H1 (cell line): ENCODE measurements around the gene MSI2. TPM values are rescaled to one million over a fixed set of nuclear protein-coding genes. Genes with fewer than 3 reads are reported as not detected.

Source experiments
- CTCF ChIA-PET: fragments of 300-600 bp; sonication (Branson Sonifier 250); formaldehyde crosslinking; loops from one replicate; lab custom pipeline; 2021; ENCODE audit not compliant: partially characterized antibody; lab: Charles Lee
- POLR2A ChIA-PET: fragments of 300-600 bp; sonication (Branson Sonifier 250); formaldehyde crosslinking; loops from one replicate; lab custom pipeline; 2021; ENCODE audit warnings: inconsistent platforms; ENCODE audit not compliant: partially characterized antibody; lab: Charles Lee
- DNase-seq, 2 experiments: peaks; one replicate each; pipeline versions ENCODE4 v3.0.0 to v3.0.0-alpha.2; 2010 to 2022; ENCODE audit warnings: low spot score in 2 of 2, low read depth in 1 of 2, mixed read lengths in 1 of 2
- FAIRE-seq: peaks from 2 replicates; lab custom pipeline; 2011; peaks lifted over from hg19 to GRCh38; lab: Jason Lieb, UNC
- H2AFZ ChIP-seq: 2 replicates; pipeline ENCODE4 v1.8.1; 2012; ENCODE audit warnings: low read length, inconsistent platforms
- H2AK5ac ChIP-seq: 2 replicates; pipeline ENCODE4 v1.6.1; 2013; ENCODE audit warnings: low read depth, low read length
- H2BK120ac ChIP-seq: replicated peaks from 2 replicates; pipeline ENCODE3; 2013; ENCODE audit warnings: low read depth, low read length, inconsistent platforms
- H2BK12ac ChIP-seq: 2 replicates; pipeline ENCODE4 v1.6.1; 2013; ENCODE audit warnings: low read depth, low read length
- H2BK15ac ChIP-seq: 2 replicates; pipeline ENCODE4 v1.6.1; 2013; ENCODE audit warnings: low read length
- H2BK20ac ChIP-seq: 2 replicates; pipeline ENCODE4 v1.6.1; 2013; ENCODE audit warnings: low read length
- H2BK5ac ChIP-seq: 2 replicates; pipeline ENCODE4 v1.6.1; 2013; ENCODE audit warnings: low read depth, low read length
- H3K14ac ChIP-seq: 2 replicates; pipeline ENCODE4 v1.6.1; 2013; ENCODE audit warnings: inconsistent platforms; ENCODE audit not compliant: insufficient read length
- H3K18ac ChIP-seq: 2 replicates; pipeline ENCODE4 v1.6.1; 2013; ENCODE audit warnings: low read length; ENCODE audit errors: extremely low read depth
- H3K23ac ChIP-seq: 2 replicates; pipeline ENCODE4 v1.6.1; 2013; ENCODE audit warnings: inconsistent platforms; ENCODE audit not compliant: insufficient read length
- H3K23me2 ChIP-seq: 2 replicates; pipeline ENCODE4 v1.6.1; 2013; ENCODE audit warnings: low read depth, low read length
- H3K27ac ChIP-seq: 2 replicates; pipeline ENCODE4 v1.6.1; 2011; ENCODE audit warnings: low read depth, low read length, inconsistent platforms
- H3K27me3 ChIP-seq, 4 experiments: replicated peaks in 1 of 4; 1 replicate in 1 of 4; 2 replicates in 3 of 4; pipeline versions ENCODE4 v1.6.1 to v1.8.1; 2011 to 2013; ENCODE audit warnings: low read length in 3 of 4, mild to moderate bottlenecking in 3 of 4, inconsistent platforms in 2 of 4, mixed read lengths in 2 of 4, moderate library complexity in 1 of 4; ENCODE audit not compliant: control insufficient read depth in 3 of 4, insufficient read depth in 3 of 4; ENCODE audit errors: extremely low read depth in 1 of 4
- H3K36me3 ChIP-seq, 4 experiments: 2 replicates each; pipeline versions ENCODE4 v1.6.1 to v1.8.1; 2011 to 2013; ENCODE audit warnings: mild to moderate bottlenecking in 4 of 4, low read length in 3 of 4, moderate library complexity in 2 of 4, control low read depth in 1 of 4, inconsistent platforms in 1 of 4; ENCODE audit not compliant: insufficient read depth in 4 of 4, control insufficient read depth in 2 of 4
- H3K4ac ChIP-seq: replicated peaks from 2 replicates; pipeline ENCODE3; 2013; ENCODE audit warnings: low read length, low read depth, mixed read lengths, inconsistent platforms; ENCODE audit not compliant: insufficient read length
- H3K4me1 ChIP-seq, 4 experiments: replicated peaks in 1 of 4; 1 replicate in 1 of 4; 2 replicates in 3 of 4; pipeline versions ENCODE4 v1.6.1 to v1.8.1; 2011 to 2013; ENCODE audit warnings: low read length in 3 of 4, inconsistent platforms in 2 of 4, mixed read lengths in 1 of 4; ENCODE audit not compliant: insufficient read depth in 4 of 4, control insufficient read depth in 3 of 4
- H3K4me2 ChIP-seq, 2 experiments: 2 replicates each; pipeline versions ENCODE4 v1.6.1 to v1.8.1; 2011 to 2013; ENCODE audit warnings: low read depth in 2 of 2, low read length in 2 of 2, control low read depth in 1 of 2, inconsistent platforms in 1 of 2, mild to moderate bottlenecking in 1 of 2; ENCODE audit not compliant: insufficient read depth in 1 of 2
- H3K4me3 ChIP-seq, 4 experiments: fragments of 200-600, 300-600 bp in 1 of 4; sonication (generic), shearing (Covaris generic), sonication (Bioruptor Twin) in 1 of 4; 2 replicates each; pipeline versions ENCODE4 v1.5.1 to v1.8.1; 2011 to 2016; ENCODE audit warnings: low read length in 4 of 4, low read depth in 3 of 4, control low read depth in 2 of 4, inconsistent platforms in 2 of 4, mild to moderate bottlenecking in 2 of 4, mixed read lengths in 1 of 4, moderate library complexity in 1 of 4; ENCODE audit not compliant: insufficient read depth in 2 of 4; ENCODE audit errors: extremely low read depth in 1 of 4
- H3K56ac ChIP-seq: replicated peaks from 2 replicates; pipeline ENCODE3; 2013; ENCODE audit warnings: low read depth, mild to moderate bottlenecking, mixed read lengths, low read length, inconsistent platforms; ENCODE audit not compliant: insufficient read length
- H3K79me1 ChIP-seq: 2 replicates; pipeline ENCODE4 v1.6.1; 2013; ENCODE audit warnings: low read depth, low read length, control low read depth
- H3K79me2 ChIP-seq, 2 experiments: 2 replicates each; pipeline versions ENCODE4 v1.6.1 to v1.8.1; 2012 to 2013; ENCODE audit warnings: low read length in 2 of 2, mild to moderate bottlenecking in 2 of 2, inconsistent platforms in 1 of 2; ENCODE audit not compliant: insufficient read depth in 2 of 2, control insufficient read depth in 1 of 2
- H3K9ac ChIP-seq, 4 experiments: replicated peaks in 1 of 4; 1 replicate in 1 of 4; 2 replicates in 3 of 4; pipeline versions ENCODE4 v1.6.1 to v1.8.1; 2011 to 2013; ENCODE audit warnings: low read depth in 3 of 4, low read length in 3 of 4, control low read depth in 2 of 4, mild to moderate bottlenecking in 2 of 4, moderate library complexity in 2 of 4, inconsistent platforms in 1 of 4; ENCODE audit errors: extremely low read depth in 1 of 4
- H3K9me3 ChIP-seq, 2 experiments: 2 replicates each; pipeline versions ENCODE4 v1.6.1 to v1.8.1; 2012 to 2013; ENCODE audit warnings: mild to moderate bottlenecking in 2 of 2, moderate library complexity in 2 of 2, control low read depth in 1 of 2, inconsistent platforms in 1 of 2, low read depth in 1 of 2, low read length in 1 of 2, mixed read lengths in 1 of 2; ENCODE audit not compliant: insufficient read depth in 2 of 2
- H4K20me1 ChIP-seq, 2 experiments: replicated peaks in 1 of 2; 2 replicates each; pipeline versions ENCODE3 to v1.8.1; 2011 to 2013; ENCODE audit warnings: inconsistent platforms in 2 of 2, low read length in 2 of 2, mild to moderate bottlenecking in 1 of 2; ENCODE audit not compliant: insufficient read depth in 2 of 2, control insufficient read depth in 1 of 2
- H4K5ac ChIP-seq: 2 replicates; pipeline ENCODE4 v1.6.1; 2013; ENCODE audit warnings: low read length, low read depth, mixed read lengths, inconsistent platforms; ENCODE audit not compliant: insufficient read length
- H4K8ac ChIP-seq: 2 replicates; pipeline ENCODE4 v1.8.0; 2013; ENCODE audit warnings: mild to moderate bottlenecking, moderate library complexity, low read length, inconsistent platforms; ENCODE audit not compliant: insufficient read depth; ENCODE audit errors: extremely low read depth
- H4K91ac ChIP-seq: replicated peaks from 2 replicates; pipeline ENCODE3; 2013; ENCODE audit warnings: low read length, mixed read lengths, inconsistent platforms; ENCODE audit not compliant: insufficient read length
- USF2 ChIP-seq: IDR thresholded peaks from 2 replicates; pipeline ENCODE4 v1.6.1; 2011; ENCODE audit warnings: low read length, improper control_type of control experiment
- WGBS, 2 experiments: shearing (Covaris generic) in 1 of 2; methylation state at CpG; one replicate each; pipeline versions ENCODE4 v1.1.6 to v1.1.7; 2013 to 2015; ENCODE audit warnings: low lambda C conversion rate in 2 of 2, mixed read lengths in 2 of 2, inconsistent platforms in 1 of 2, low coverage in 1 of 2, missing lambda C conversion rate in 1 of 2; ENCODE audit not compliant: insufficient replicate concordance in 2 of 2, insufficient coverage in 1 of 2, insufficient read length in 1 of 2; ENCODE audit errors: extremely low coverage in 1 of 2, missing lambda C conversion rate in 1 of 2; 5-methylcytosine and 5-hydroxymethylcytosine counted together
- polyA plus RNA-seq, 7 experiments: library from polyadenylated mRNA; depleted of rRNA in 3 of 7; stranded (reverse) in 5 of 7; unstranded in 2 of 7; fragments of >200 nt in 5 of 7; fragments of 200-250 nt in 2 of 7; gene quantifications; 1 replicate in 5 of 7; 2 replicates in 1 of 7; 4 replicates in 1 of 7; pipeline versions ENCODE4 v1.2.1 to v1.2.3, GENCODE V29; 2011 to 2013; ENCODE audit warnings: missing spikeins in 2 of 7, mixed read lengths in 2 of 7
- total RNA-seq: library from RNA; stranded (reverse); fragmentation: NEBNext Ultra II Directional; extraction: Animal tissue kit (Norgen Biotek cat#: 25700); gene quantifications from 2 replicates; pipeline ENCODE4 v1.2.1, GENCODE V29; 2021

The MSI2 gene
- total and polyA plus RNA-seq, 2 of the 8 experiments (the other 6 are each of a cell fraction or from before 2014, with no cell fraction given): 36.7 to 80.6 TPM

- Histone ChIP-seq H3K4ac (no peak overlapping the region), H3K18ac (no peak overlapping the region; the same call in 1 of the 2 replicates), H4K91ac (no peak overlapping the region), H2AFZ (no peak overlapping the region), H3K23me2 (peaks cover 14% of the 10 kb centered on the region), H3K23ac (no peak overlapping the region), H4K5ac (no peak overlapping the region), H2BK20ac (no peak overlapping the region), H3K79me2 (peaks cover 0 to 61% of the 10 kb centered on the region in 2 experiments; a peak in 2 of 4 replicates), H3K4me3 (peak overlapping the region; percentile 20 to 94 (median 50); a peak in 5 of 8 replicates), H2BK5ac (no peak overlapping the region), H2BK12ac (no peak overlapping the region; the same call in 1 of the 2 replicates), H4K8ac (no peak overlapping the region), H3K79me1 (peaks cover 9% of the 10 kb centered on the region), H3K9ac (peak overlapping the region in 3 of 4 experiments; percentile 34 to 42 (median 35); a peak in 4 of 7 replicates), H2BK15ac (no peak overlapping the region), H2BK120ac (no peak overlapping the region), H3K4me2 (peak overlapping the region; percentile 79 to 99), H3K56ac (no peak overlapping the region), H4K20me1 (peaks cover 12 to 15% of the 10 kb centered on the region in 2 experiments), H3K36me3 (peaks cover 10 to 58% (median 27%) of the 10 kb centered on the region in 4 experiments; a peak in 7 of 8 replicates), H3K27me3 (peaks cover 0 to 2% (median 0%) of the 10 kb centered on the region in 4 experiments; a peak in 2 of 7 replicates), H3K27ac (peak overlapping the region; percentile 53; the same call in 1 of the 2 replicates), H3K4me1 (peaks cover 2 to 31% (median 6%) of the 10 kb centered on the region in 4 experiments; a peak in 6 of 7 replicates), H2AK5ac (peak overlapping the region; percentile 70; the same call in 1 of the 2 replicates), H3K14ac (no peak overlapping the region), H3K9me3 (no peaks in the 10 kb centered on the region)
- CTCF ChIA-PET: interaction anchor here (0.6 to 2.9 kb wide), 11 partner anchors 11 to 232 kb away, joined by 3 to 15 read pairs (median 4); no protein-coding TSS in a partner anchor
- WGBS, 2 experiments: 55% methylated on average over 7 of the region's 7 CpGs; no CpG with 5 or more reads in 1 of the 2 experiments
- POLR2A ChIA-PET: interaction anchor here (1.1 to 5.3 kb wide), 6 partner anchors 7 to 217 kb away, joined by 3 to 22 read pairs (median 4); no protein-coding TSS in a partner anchor
- no peak for TF ChIP-seq USF2
- FAIRE-seq (no peak), DNase-seq (peak in 1 of 2 experiments; percentile 23)
Observed at GRCh38 chr17:57260325-57261083, 4.2 kb downstream of the MSI2 start.
